ENCODE measurements around the gene USP17L12.
"Not testable (repeated sequence)": the region's sequence is repeated elsewhere in the genome, so short reads cannot be mapped to it uniquely, and the experiment has no call there.

Gene USP17L12

GRCh38 chr4:9219852-9220251, at the start of gene USP17L12:
TSS of gene USP17L12 (plus strand) at chr4:9220152. CDS start at chr4:9220152, 0 bp downstream.
- H3K4me3 ChIP-seq (ENCODE audit: low read depth, low read length); DNase-seq (ENCODE audit: low read depth, low spot score); POLR2A ChIA-PET; CTCF ChIA-PET: not testable (repeated sequence)

GRCh38 chr4:9210357-9210756, 9.6 kb upstream of the USP17L12 start, which contains the start of gene USP17L10:
TSS of gene USP17L10 (plus strand) at chr4:9210657. CDS start at chr4:9210657, 0 bp downstream.
- POLR2A ChIA-PET; CTCF ChIA-PET; H3K4me3 ChIP-seq (ENCODE audit: low read depth, low read length); DNase-seq (ENCODE audit: low read depth, low spot score): not testable (repeated sequence)

- H3K4me3 ChIP-seq (ENCODE audit: low read depth, low read length); DNase-seq (ENCODE audit: low read depth, low spot score); POLR2A ChIA-PET; CTCF ChIA-PET: not testable (repeated sequence)
Observed at GRCh38 chr4:9214701-9215100, 5.3 kb upstream of the USP17L12 start.

- POLR2A ChIA-PET; H3K4me3 ChIP-seq (ENCODE audit: low read depth, low read length); DNase-seq (ENCODE audit: low read depth, low spot score); CTCF ChIA-PET: not testable (repeated sequence)
Observed at GRCh38 chr4:9215105-9215504, 4.8 kb upstream of the USP17L12 start, which contains the start of gene USP17L11. TSS of gene USP17L11 (plus strand) at chr4:9215405. CDS start at chr4:9215405, 0 bp downstream.

GRCh38 chr4:9224596-9224995, 4.6 kb downstream of the USP17L12 start, which contains the start of gene USP17L13:
TSS of gene USP17L13 (plus strand) at chr4:9224896. CDS start at chr4:9224896, 0 bp downstream.
- DNase-seq (ENCODE audit: low read depth, low spot score); CTCF ChIA-PET; POLR2A ChIA-PET; H3K4me3 ChIP-seq (ENCODE audit: low read depth, low read length): not testable (repeated sequence)

GRCh38 chr4:9230249-9230648, 10.3 kb downstream of the USP17L12 start:
- H3K4me3 ChIP-seq (ENCODE audit: low read depth, low read length); DNase-seq (ENCODE audit: low read depth, low spot score); CTCF ChIA-PET; POLR2A ChIA-PET: not testable (repeated sequence)

- CTCF ChIA-PET, POLR2A ChIA-PET: not testable (repeated sequence)
Observed at GRCh38 chr4:9234085-9234484, 14.1 kb downstream of the USP17L12 start, which contains the start of gene USP17L15. TSS of gene USP17L15 (plus strand) at chr4:9234385. CDS start at chr4:9234385, 0 bp downstream.

GRCh38 chr4:9238461-9238860, 18.5 kb downstream of the USP17L12 start:
- POLR2A ChIA-PET; H3K4me3 ChIP-seq (ENCODE audit: low read depth, low read length); DNase-seq (ENCODE audit: low read depth, low spot score); CTCF ChIA-PET: not testable (repeated sequence)

More at GRCh38 chr4:9234085-9234484, 14.1 kb downstream of the USP17L12 start, which contains the start of gene USP17L15:
- not testable (repeated sequence) for H3K4me3 ChIP-seq (ENCODE audit: low read depth, low read length); DNase-seq (ENCODE audit: low read depth, low spot score)

- POLR2A ChIA-PET; H3K4me3 ChIP-seq (ENCODE audit: low read depth, low read length); DNase-seq (ENCODE audit: low read depth, low spot score); CTCF ChIA-PET: not testable (repeated sequence)
Observed at GRCh38 chr4:9243579-9243978, 23.6 kb downstream of the USP17L12 start, which contains the start of gene USP17L17. TSS of gene USP17L17 (plus strand) at chr4:9243879. CDS start at chr4:9243879, 0 bp downstream.

- POLR2A ChIA-PET; CTCF ChIA-PET; DNase-seq (ENCODE audit: low read depth, low spot score); H3K4me3 ChIP-seq (ENCODE audit: low read depth, low read length): not testable (repeated sequence)
Observed at GRCh38 chr4:9247953-9248680, 28.2 kb downstream of the USP17L12 start, which contains the start of gene USP17L18. TSS of gene USP17L18 (plus strand) at chr4:9248630. CDS start at chr4:9248630, 0 bp downstream.

GRCh38 chr4:9253078-9253477, 33.1 kb downstream of the USP17L12 start, which contains the start of gene USP17L19:
TSS of gene USP17L19 (plus strand) at chr4:9253378. CDS start at chr4:9253378, 0 bp downstream.
- CTCF ChIA-PET; POLR2A ChIA-PET; H3K4me3 ChIP-seq (ENCODE audit: low read depth, low read length); DNase-seq (ENCODE audit: low read depth, low spot score): not testable (repeated sequence)

- H3K4me3 ChIP-seq (ENCODE audit: low read depth, low read length); DNase-seq (ENCODE audit: low read depth, low spot score); CTCF ChIA-PET; POLR2A ChIA-PET: not testable (repeated sequence)
Observed at GRCh38 chr4:9257824-9258223, 37.9 kb downstream of the USP17L12 start, which contains the start of gene USP17L20. TSS of gene USP17L20 (plus strand) at chr4:9258124. CDS start at chr4:9258124, 0 bp downstream.

GRCh38 chr4:9262572-9262971, 42.6 kb downstream of the USP17L12 start, which contains the start of gene USP17L21:
TSS of gene USP17L21 (plus strand) at chr4:9262872. CDS start at chr4:9262872, 0 bp downstream.
- CTCF ChIA-PET; DNase-seq (ENCODE audit: low read depth, low spot score); H3K4me3 ChIP-seq (ENCODE audit: low read depth, low read length); POLR2A ChIA-PET: not testable (repeated sequence)

GRCh38 chr4:9267319-9267718, 47.4 kb downstream of the USP17L12 start, which contains the start of gene USP17L22:
TSS of gene USP17L22 (plus strand) at chr4:9267619. CDS start at chr4:9267619, 0 bp downstream.
- H3K4me3 ChIP-seq (ENCODE audit: low read depth, low read length); DNase-seq (ENCODE audit: low read depth, low spot score); CTCF ChIA-PET; POLR2A ChIA-PET: not testable (repeated sequence)

All from AG04449 (cell line).